ENCODE measurements around the gene CFAP61. TPM values are rescaled to one million over a fixed set of nuclear protein-coding genes. Genes with fewer than 3 reads are reported as not detected.

Gene CFAP61
- total and polyA plus RNA-seq, 2 experiments from 2014 or later: 0.21 TPM; not detected in 1

DNA sequence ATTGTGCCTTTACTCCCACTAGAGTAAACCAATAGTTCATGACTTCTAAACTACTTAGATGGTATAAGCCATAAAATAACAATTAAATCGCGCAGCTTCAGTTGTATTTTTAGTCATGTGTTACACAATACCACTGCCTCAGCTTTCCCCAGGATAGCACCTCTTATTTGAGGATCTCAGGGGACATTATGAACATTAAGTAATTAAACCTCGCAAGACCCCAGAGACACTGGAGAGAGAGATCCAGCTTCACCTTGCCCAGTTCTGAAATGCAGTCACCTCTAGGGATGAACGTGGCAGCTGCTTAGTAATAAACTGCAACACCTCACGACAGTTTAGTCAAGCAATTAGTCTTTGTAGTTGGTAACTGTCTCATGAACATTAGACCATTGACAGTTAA lies 87.1 kb downstream of the CFAP61 start:
- no peaks in the 10 kb centered on the region for H3K4me1 Mint-ChIP-seq
- ATAC-seq: no peak

More for the DNA sequence above, 87.1 kb downstream of the CFAP61 start:
- DNase-seq (ENCODE audit: low spot score): no peak
- Mint-ChIP-seq H3K4me3 (no peak overlapping the region), H3K27ac (no peak overlapping the region), H3K9me3 (peaks cover under 1% of the 10 kb centered on the region; the same call in 1 of the 3 replicates), H3K36me3 (ENCODE audit: low read depth) (no peaks in the 10 kb centered on the region), H3K27me3 (ENCODE audit: insufficient read depth, low read depth, poor library complexity) (peaks cover 3% of the 10 kb centered on the region)
- Histone ChIP-seq H3K27me3 (ENCODE audit: insufficient read depth) (no peaks in the 10 kb centered on the region), H4K20me1 (replicated peaks; ENCODE audit: insufficient read depth) (no peaks in the 10 kb centered on the region), H3K79me2 (replicated peaks; ENCODE audit: insufficient read depth) (no peaks in the 10 kb centered on the region), H3K4me1 (ENCODE audit: insufficient read depth) (no peaks in the 10 kb centered on the region), H3F3A (replicated peaks; ENCODE audit: low read depth) (no peaks in the 10 kb centered on the region), H2AFZ (no peak overlapping the region), H3K9me2 (ENCODE audit: insufficient read depth) (no peaks in the 10 kb centered on the region), H3K27ac (ENCODE audit: low read depth) (no peak overlapping the region), H3K4me2 (no peak overlapping the region), H3K36me3 (ENCODE audit: insufficient read depth) (no peaks in the 10 kb centered on the region), H3K4me3 (no peak overlapping the region)
- TF ChIP-seq EZH2phosphoT487 (IDR thresholded peaks at IDR 0.05; ENCODE audit: unreplicated experiment) (no peak), STAT1 (IDR thresholded peaks at IDR 0.05; ENCODE audit: unreplicated experiment) (no peak), EZH2 (IDR thresholded peaks at IDR 0.05; ENCODE audit: low read depth, unreplicated experiment) (no peak), POLR2AphosphoS5 (IDR thresholded peaks at IDR 0.05; ENCODE audit: low read depth) (no peak), JUNB (IDR thresholded peaks at IDR 0.05; ENCODE audit: unreplicated experiment) (no peak), CREB1 (CRISPR knock-in tag; IDR thresholded peaks at IDR 0.05; ENCODE audit: low read depth) (no peak), ZNF114 (CRISPR knock-in tag; IDR thresholded peaks at IDR 0.05) (no peak), ZNF331 (CRISPR knock-in tag; IDR thresholded peaks at IDR 0.05; ENCODE audit: low read depth) (no peak), NANOG (IDR thresholded peaks at IDR 0.05; ENCODE audit: borderline replicate concordance) (no peak)
- TF ChIP-seq, protein P1, sequence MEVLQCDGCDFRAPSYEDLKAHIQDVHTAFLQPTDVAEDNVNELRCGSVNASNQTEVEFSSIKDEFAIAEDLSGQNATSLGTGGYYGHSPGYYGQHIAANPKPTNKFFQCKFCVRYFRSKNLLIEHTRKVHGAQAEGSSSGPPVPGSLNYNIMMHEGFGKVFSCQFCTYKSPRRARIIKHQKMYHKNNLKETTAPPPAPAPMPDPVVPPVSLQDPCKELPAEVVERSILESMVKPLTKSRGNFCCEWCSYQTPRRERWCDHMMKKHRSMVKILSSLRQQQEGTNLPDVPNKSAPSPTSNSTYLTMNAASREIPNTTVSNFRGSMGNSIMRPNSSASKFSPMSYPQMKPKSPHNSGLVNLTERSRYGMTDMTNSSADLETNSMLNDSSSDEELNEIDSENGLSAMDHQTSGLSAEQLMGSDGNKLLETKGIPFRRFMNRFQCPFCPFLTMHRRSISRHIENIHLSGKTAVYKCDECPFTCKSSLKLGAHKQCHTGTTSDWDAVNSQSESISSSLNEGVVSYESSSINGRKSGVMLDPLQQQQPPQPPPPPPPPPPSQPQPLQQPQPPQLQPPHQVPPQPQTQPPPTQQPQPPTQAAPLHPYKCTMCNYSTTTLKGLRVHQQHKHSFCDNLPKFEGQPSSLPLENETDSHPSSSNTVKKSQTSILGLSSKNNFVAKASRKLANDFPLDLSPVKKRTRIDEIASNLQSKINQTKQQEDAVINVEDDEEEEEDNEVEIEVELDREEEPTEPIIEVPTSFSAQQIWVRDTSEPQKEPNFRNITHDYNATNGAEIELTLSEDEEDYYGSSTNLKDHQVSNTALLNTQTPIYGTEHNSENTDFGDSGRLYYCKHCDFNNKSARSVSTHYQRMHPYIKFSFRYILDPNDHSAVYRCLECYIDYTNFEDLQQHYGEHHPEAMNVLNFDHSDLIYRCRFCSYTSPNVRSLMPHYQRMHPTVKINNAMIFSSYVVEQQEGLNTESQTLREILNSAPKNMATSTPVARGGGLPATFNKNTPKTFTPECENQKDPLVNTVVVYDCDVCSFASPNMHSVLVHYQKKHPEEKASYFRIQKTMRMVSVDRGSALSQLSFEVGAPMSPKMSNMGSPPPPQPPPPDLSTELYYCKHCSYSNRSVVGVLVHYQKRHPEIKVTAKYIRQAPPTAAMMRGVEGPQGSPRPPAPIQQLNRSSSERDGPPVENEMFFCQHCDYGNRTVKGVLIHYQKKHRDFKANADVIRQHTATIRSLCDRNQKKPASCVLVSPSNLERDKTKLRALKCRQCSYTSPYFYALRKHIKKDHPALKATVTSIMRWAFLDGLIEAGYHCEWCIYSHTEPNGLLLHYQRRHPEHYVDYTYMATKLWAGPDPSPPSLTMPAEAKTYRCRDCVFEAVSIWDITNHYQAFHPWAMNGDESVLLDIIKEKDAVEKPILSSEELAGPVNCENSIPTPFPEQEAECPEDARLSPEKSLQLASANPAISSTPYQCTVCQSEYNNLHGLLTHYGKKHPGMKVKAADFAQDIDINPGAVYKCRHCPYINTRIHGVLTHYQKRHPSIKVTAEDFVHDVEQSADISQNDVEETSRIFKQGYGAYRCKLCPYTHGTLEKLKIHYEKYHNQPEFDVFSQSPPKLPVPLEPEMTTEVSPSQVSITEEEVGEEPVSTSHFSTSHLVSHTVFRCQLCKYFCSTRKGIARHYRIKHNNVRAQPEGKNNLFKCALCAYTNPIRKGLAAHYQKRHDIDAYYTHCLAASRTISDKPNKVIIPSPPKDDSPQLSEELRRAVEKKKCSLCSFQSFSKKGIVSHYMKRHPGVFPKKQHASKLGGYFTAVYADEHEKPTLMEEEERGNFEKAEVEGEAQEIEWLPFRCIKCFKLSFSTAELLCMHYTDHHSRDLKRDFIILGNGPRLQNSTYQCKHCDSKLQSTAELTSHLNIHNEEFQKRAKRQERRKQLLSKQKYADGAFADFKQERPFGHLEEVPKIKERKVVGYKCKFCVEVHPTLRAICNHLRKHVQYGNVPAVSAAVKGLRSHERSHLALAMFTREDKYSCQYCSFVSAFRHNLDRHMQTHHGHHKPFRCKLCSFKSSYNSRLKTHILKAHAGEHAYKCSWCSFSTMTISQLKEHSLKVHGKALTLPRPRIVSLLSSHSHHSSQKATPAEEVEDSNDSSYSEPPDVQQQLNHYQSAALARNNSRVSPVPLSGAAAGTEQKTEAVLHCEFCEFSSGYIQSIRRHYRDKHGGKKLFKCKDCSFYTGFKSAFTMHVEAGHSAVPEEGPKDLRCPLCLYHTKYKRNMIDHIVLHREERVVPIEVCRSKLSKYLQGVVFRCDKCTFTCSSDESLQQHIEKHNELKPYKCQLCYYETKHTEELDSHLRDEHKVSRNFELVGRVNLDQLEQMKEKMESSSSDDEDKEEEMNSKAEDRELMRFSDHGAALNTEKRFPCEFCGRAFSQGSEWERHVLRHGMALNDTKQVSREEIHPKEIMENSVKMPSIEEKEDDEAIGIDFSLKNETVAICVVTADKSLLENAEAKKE (CRISPR knock-in tag; IDR thresholded peaks at IDR 0.05): no peak
- TF ChIP-seq, protein P2, sequence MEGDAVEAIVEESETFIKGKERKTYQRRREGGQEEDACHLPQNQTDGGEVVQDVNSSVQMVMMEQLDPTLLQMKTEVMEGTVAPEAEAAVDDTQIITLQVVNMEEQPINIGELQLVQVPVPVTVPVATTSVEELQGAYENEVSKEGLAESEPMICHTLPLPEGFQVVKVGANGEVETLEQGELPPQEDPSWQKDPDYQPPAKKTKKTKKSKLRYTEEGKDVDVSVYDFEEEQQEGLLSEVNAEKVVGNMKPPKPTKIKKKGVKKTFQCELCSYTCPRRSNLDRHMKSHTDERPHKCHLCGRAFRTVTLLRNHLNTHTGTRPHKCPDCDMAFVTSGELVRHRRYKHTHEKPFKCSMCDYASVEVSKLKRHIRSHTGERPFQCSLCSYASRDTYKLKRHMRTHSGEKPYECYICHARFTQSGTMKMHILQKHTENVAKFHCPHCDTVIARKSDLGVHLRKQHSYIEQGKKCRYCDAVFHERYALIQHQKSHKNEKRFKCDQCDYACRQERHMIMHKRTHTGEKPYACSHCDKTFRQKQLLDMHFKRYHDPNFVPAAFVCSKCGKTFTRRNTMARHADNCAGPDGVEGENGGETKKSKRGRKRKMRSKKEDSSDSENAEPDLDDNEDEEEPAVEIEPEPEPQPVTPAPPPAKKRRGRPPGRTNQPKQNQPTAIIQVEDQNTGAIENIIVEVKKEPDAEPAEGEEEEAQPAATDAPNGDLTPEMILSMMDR (conservative IDR thresholded peaks at IDR 0.05; ENCODE audit: low read depth in 2 of 2): no peak
- TF ChIP-seq, protein P3, sequence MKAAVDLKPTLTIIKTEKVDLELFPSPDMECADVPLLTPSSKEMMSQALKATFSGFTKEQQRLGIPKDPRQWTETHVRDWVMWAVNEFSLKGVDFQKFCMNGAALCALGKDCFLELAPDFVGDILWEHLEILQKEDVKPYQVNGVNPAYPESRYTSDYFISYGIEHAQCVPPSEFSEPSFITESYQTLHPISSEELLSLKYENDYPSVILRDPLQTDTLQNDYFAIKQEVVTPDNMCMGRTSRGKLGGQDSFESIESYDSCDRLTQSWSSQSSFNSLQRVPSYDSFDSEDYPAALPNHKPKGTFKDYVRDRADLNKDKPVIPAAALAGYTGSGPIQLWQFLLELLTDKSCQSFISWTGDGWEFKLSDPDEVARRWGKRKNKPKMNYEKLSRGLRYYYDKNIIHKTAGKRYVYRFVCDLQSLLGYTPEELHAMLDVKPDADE (IDR thresholded peaks at IDR 0.05): no peak

All from GM23338 (cell line).